ENCODE measurements around the gene GFI1B. TPM values are rescaled to one million over a fixed set of nuclear protein-coding genes. Genes with fewer than 3 reads are reported as not detected.

The GFI1B gene
- total RNA-seq, 4 donors from 2014 or later = 0.11 TPM; not detected in 3

DNA sequence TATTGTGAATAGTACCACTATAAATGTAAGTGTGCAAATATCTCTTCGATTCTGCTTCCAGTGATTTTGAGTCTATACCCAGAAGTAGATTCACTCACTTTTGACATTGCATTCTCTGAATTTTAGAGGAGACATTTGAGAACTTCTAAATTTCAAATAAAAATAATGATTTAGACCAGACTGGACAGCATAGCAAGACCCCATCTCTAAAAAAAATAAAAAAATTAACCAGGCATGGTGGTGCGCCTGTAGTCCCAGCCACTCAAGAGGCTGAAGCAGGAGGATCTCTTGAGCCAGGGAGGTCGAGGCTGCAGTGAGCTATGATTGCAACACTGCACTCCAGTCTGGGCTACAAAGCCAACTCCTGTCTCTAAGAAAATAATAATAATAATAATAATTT, 1.9 kb upstream of the GFI1B start:
- peaks cover 11% of the 10 kb centered on the region for H3K27me3 ChIP-seq
- 79 to 94% methylated on average over 3 of the region's 3 CpGs for WGBS, 2 donors
- intact Hi-C loops (cut with DNase I) = no loop called here

DNA sequence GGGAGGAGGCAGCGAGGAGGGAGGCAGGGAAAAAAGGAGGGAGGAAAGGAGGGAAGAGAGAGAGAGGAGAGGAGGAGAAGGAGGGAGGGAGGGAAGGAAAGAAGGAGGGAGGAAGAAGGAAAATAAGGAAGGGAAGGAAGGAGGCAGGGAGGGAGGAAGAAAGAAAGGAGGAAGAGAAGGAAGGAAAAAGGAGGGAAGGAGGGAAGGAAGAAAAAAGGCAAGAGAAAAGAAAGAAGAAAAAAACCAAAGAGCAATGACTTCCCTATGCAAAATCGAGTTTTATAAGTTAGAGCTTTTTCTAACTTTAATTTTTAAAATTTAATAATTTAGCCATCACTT, 413 bp upstream of the GFI1B start:
- WGBS, 2 donors = 21 to 41% methylated on average over 2 of the region's 2 CpGs
- Histone ChIP-seq H3K27me3 (peaks cover 11% of the 10 kb centered on the region), H3K27ac (no peak overlapping the region), H3K4me1 (no peaks in the 10 kb centered on the region), H3K36me3 (no peaks in the 10 kb centered on the region), H3K4me3 (replicated peaks in 1 of 3) (no peak overlapping the region), H3K9me3 (no peaks in the 10 kb centered on the region)
- DNase-seq = no peak
- no peak for TF ChIP-seq POLR2A (IDR thresholded peaks at IDR 0.05)
- TF ChIP-seq, protein P1, sequence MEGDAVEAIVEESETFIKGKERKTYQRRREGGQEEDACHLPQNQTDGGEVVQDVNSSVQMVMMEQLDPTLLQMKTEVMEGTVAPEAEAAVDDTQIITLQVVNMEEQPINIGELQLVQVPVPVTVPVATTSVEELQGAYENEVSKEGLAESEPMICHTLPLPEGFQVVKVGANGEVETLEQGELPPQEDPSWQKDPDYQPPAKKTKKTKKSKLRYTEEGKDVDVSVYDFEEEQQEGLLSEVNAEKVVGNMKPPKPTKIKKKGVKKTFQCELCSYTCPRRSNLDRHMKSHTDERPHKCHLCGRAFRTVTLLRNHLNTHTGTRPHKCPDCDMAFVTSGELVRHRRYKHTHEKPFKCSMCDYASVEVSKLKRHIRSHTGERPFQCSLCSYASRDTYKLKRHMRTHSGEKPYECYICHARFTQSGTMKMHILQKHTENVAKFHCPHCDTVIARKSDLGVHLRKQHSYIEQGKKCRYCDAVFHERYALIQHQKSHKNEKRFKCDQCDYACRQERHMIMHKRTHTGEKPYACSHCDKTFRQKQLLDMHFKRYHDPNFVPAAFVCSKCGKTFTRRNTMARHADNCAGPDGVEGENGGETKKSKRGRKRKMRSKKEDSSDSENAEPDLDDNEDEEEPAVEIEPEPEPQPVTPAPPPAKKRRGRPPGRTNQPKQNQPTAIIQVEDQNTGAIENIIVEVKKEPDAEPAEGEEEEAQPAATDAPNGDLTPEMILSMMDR (IDR thresholded peaks at IDR 0.05) = no peak
- intact Hi-C loops (cut with DNase I) = no loop called here

More for the DNA sequence above, 1.9 kb upstream of the GFI1B start:
- peaks cover 0 to 4% of the 10 kb centered on the region in 2 donors for H3K4me1 ChIP-seq
- TF ChIP-seq POLR2A (IDR thresholded peaks at IDR 0.05) = no peak
- TF ChIP-seq, protein P1 (IDR thresholded peaks at IDR 0.05) = no peak
- no peaks in the 10 kb centered on the region for H3K9me3 ChIP-seq
- H3K27ac ChIP-seq = no peak overlapping the region
- DNase-seq = no peak
- no peaks in the 10 kb centered on the region for H3K36me3 ChIP-seq
- H3K4me3 ChIP-seq (replicated peaks in 1 of 3) = no peak overlapping the region

DNA sequence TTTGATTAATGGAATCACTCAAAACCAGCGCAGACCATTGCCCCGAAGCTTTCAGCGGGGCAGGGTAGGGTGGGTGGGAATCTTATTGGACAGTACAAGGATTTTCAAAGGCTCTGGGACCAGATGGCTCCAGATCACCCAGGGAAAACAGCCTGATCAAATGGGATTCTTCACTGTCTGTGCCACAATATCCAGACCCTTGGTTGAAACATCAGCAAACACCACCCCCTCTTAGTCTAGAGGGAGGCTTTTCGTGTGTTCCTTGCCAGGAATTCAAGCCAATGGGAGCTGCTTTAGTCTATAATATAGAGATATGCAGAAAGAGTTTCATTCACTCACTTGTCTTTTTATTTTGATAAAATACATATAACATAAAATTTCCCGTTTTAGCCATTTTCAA, 1.7 kb downstream of the GFI1B start:
- DNase-seq = no peak
- H3K36me3 ChIP-seq = no peaks in the 10 kb centered on the region
- H3K27ac ChIP-seq = no peak overlapping the region
- H3K27me3 ChIP-seq = peaks cover 11% of the 10 kb centered on the region
- TF ChIP-seq, protein P1 (IDR thresholded peaks at IDR 0.05) = no peak
- TF ChIP-seq POLR2A (IDR thresholded peaks at IDR 0.05) = no peak
- H3K9me3 ChIP-seq = no peaks in the 10 kb centered on the region
- no peaks in the 10 kb centered on the region for H3K4me1 ChIP-seq
- 73 to 77% methylated on average over 5 of the region's 5 CpGs for WGBS, 2 donors
- intact Hi-C loops (cut with DNase I) = no loop called here
- H3K4me3 ChIP-seq (replicated peaks in 1 of 3) = no peak overlapping the region

DNA sequence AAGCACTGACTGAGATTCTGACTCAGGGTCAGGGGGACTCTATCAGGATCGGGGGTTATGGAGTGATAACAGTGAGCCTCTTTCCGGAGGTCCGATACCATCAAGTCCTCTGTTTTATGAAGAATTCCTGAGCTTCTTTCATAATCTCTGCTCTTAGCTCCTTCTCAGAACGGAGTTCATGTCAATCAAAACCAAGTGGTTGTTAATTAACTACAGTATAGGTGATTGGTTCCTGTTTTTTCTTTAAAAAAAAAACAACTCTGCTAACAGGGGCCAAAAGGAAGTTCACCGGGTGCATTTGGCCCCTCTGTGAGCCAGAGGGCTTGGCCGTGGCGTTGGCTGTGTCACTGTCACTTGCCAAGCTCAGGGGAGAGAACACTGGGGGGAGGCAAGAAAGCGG, 4.0 kb downstream of the GFI1B start:
- Histone ChIP-seq H3K27me3 (peaks cover 11% of the 10 kb centered on the region), H3K27ac (no peak overlapping the region), H3K9me3 (no peaks in the 10 kb centered on the region), H3K4me1 (no peaks in the 10 kb centered on the region), H3K4me3 (replicated peaks in 1 of 3) (no peak overlapping the region), H3K36me3 (no peaks in the 10 kb centered on the region)
- 58 to 82% methylated on average over 8 of the region's 8 CpGs for WGBS, 2 donors
- DNase-seq = no peak
- TF ChIP-seq, protein P1 (IDR thresholded peaks at IDR 0.05) = no peak
- TF ChIP-seq POLR2A (IDR thresholded peaks at IDR 0.05) = no peak
- intact Hi-C loops (cut with DNase I) = no loop called here

DNA sequence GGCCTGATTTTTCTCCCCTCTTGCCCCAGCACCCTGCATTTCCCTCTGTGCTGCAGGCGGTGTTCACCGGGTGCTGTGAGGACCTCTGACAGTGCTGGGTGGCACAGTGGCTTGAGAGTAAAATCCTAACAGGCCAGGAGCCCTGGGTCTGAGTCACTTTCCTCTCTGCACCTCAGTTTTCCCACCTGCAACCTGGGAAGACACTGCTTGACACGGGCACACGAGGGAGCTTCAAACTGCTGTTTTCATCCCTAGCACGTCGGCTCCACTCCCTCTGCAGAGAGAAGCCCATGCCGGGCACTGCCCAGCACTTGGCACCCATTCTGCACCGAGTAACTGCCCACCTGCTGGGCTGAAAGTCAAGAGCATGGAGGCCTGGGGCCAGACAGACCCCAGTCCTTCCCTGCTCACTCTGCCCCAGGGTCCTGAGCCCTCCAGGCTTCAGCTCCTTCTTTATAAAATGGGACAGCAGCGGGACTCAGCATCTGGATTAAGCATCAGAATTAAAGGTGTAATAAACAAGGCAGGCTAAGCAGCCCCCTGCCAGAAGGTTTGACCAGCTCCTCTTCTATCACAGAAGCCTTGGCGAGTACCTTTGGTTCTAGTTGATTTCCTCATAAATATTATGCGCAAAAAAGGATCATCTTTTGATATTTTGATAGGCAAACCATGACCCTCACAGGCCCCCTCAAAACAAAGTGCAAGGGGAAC, 5.2 kb downstream of the GFI1B start:
- intact Hi-C loops (cut with DNase I) = no loop called here

More for the DNA sequence above, 5.2 kb downstream of the GFI1B start:
- no peak overlapping the region for H3K4me3 ChIP-seq (replicated peaks in 1 of 3)
- H3K4me1 ChIP-seq = no peaks in the 10 kb centered on the region
- no peak for DNase-seq
- no peaks in the 10 kb centered on the region for H3K9me3 ChIP-seq
- no peak overlapping the region for H3K27ac ChIP-seq
- TF ChIP-seq, protein P1 (IDR thresholded peaks at IDR 0.05) = no peak
- TF ChIP-seq POLR2A (IDR thresholded peaks at IDR 0.05) = no peak
- H3K27me3 ChIP-seq = peaks cover 4% of the 10 kb centered on the region
- 78 to 88% methylated on average over 10 to 11 of the region's 11 CpGs for WGBS, 2 donors
- H3K36me3 ChIP-seq = no peaks in the 10 kb centered on the region

Data from thyroid gland (tissue), 4 donors.